B cell (primary cell): ENCODE data around the gene SUSD3. TPM values are rescaled to one million over a fixed set of nuclear protein-coding genes. Genes with fewer than 3 reads are reported as not detected.

Experiments
- ATAC-seq: fragments of 200-7000 bp; cut with Tn5 transposase; one replicate; pipeline ENCODE4 v1.10.0; 2021; ENCODE audit warnings: low read depth, mild to moderate bottlenecking, moderate number of reproducible peaks, moderate library complexity
- CTCF ChIA-PET: fragments of 350-600 bp; sonication (Branson Sonifier 250); formaldehyde crosslinking; loops from one replicate; lab custom pipeline; 2021; ENCODE audit warnings: antibody characterized with exemption, inconsistent platforms; lab: Charles Lee
- POLR2A ChIA-PET: fragments of 350-600 bp; sonication (Branson Sonifier 250); formaldehyde crosslinking; loops from one replicate; lab custom pipeline; 2021; ENCODE audit warnings: antibody characterized with exemption; lab: Charles Lee
- DNase-seq: peaks from one replicate; pipeline ENCODE4 v3.0.0; 2013
- H2AFZ ChIP-seq: 2 replicates; pipeline ENCODE4 v1.6.1; 2012; ENCODE audit warnings: mild to moderate bottlenecking, low read depth, low read length; ENCODE audit not compliant: insufficient read depth, poor library complexity, severe bottlenecking
- H3K27ac ChIP-seq, 2 donors: 1 replicate in 1 of 2; 2 replicates in 1 of 2; pipeline ENCODE4 v1.5.1; 2012 to 2013; ENCODE audit warnings: low read length in 2 of 2, mild to moderate bottlenecking in 2 of 2, moderate library complexity in 1 of 2
- H3K27me3 ChIP-seq, 4 experiments: fragments of 200-600 bp in 1 of 4; sonication (generic) in 1 of 4; replicated peaks in 1 of 4; 1 replicate in 2 of 4; 2 replicates in 2 of 4; pipeline versions ENCODE4 v1.6.1 to v1.7.0; 2013 to 2016; ENCODE audit warnings: low read length in 3 of 4, mild to moderate bottlenecking in 2 of 4, mixed read lengths in 1 of 4, moderate library complexity in 1 of 4; ENCODE audit not compliant: insufficient read depth in 4 of 4, control insufficient read depth in 3 of 4; ENCODE audit errors: control extremely low read depth in 1 of 4
- H3K36me3 ChIP-seq, 2 experiments: replicated peaks in 1 of 2; 1 replicate in 1 of 2; 2 replicates in 1 of 2; pipeline versions ENCODE4 v1.6.1 to v1.7.1; 2013; ENCODE audit warnings: low read length in 1 of 2; ENCODE audit not compliant: insufficient read depth in 2 of 2, control insufficient read depth in 1 of 2; ENCODE audit errors: control extremely low read depth in 1 of 2, extremely low read depth in 1 of 2
- H3K4me1 ChIP-seq, 2 donors: fragments of 200-600 bp in 1 of 2; sonication (generic) in 1 of 2; 1 replicate in 1 of 2; 2 replicates in 1 of 2; pipeline versions ENCODE4 v1.5.1 to v1.6.1; 2013 to 2017; ENCODE audit warnings: low read length in 2 of 2; ENCODE audit not compliant: control insufficient read depth in 2 of 2, insufficient read depth in 2 of 2
- H3K4me2 ChIP-seq: replicated peaks from 2 replicates; pipeline ENCODE3; 2012; ENCODE audit warnings: mild to moderate bottlenecking, low read depth, low read length; ENCODE audit not compliant: poor library complexity, severe bottlenecking
- H3K4me3 ChIP-seq, 5 experiments: fragments of 200-600 bp in 1 of 5; sonication (generic) in 1 of 5; 1 replicate in 3 of 5; 2 replicates in 2 of 5; pipeline versions ENCODE4 v1.5.1 to v1.7.0; 2011 to 2016; ENCODE audit warnings: low read length in 4 of 5, mild to moderate bottlenecking in 4 of 5, low read depth in 2 of 5, control low read depth in 1 of 5, moderate library complexity in 1 of 5; ENCODE audit not compliant: insufficient read depth in 1 of 5; ENCODE audit errors: control extremely low read depth in 1 of 5, extremely low read depth in 1 of 5
- H3K79me2 ChIP-seq: fragments of 200-600 bp; sonication (generic); one replicate; pipeline ENCODE4 v1.6.0; 2016; ENCODE audit warnings: low read length; ENCODE audit not compliant: control insufficient read depth, insufficient read depth
- H3K9ac ChIP-seq: fragments of 200-600 bp; sonication (generic); 2 replicates; pipeline ENCODE4 v1.6.1; 2017; ENCODE audit warnings: mild to moderate bottlenecking, low read length, moderate library complexity
- H3K9me3 ChIP-seq, 3 donors: one replicate each; pipeline versions ENCODE4 v1.6.1 to v1.7.1; 2013; ENCODE audit warnings: low read length in 2 of 3; ENCODE audit not compliant: control insufficient read depth in 2 of 3, insufficient read depth in 1 of 3; ENCODE audit errors: control extremely low read depth in 1 of 3
- H4K20me1 ChIP-seq: 2 replicates; pipeline ENCODE4 v1.6.0; 2012; ENCODE audit warnings: mild to moderate bottlenecking, low read length; ENCODE audit not compliant: insufficient read depth, control insufficient read depth, poor library complexity, severe bottlenecking
- H3K27ac Mint-ChIP-seq: one replicate; pipeline ENCODE4 v1.8.0; 2021; ENCODE audit warnings: mixed read lengths
- H3K27me3 Mint-ChIP-seq: one replicate; pipeline ENCODE4 v1.8.0; 2021; ENCODE audit warnings: mixed read lengths
- H3K4me1 Mint-ChIP-seq: one replicate; pipeline ENCODE4 v1.8.0; 2021; ENCODE audit warnings: mixed read lengths
- H3K4me3 Mint-ChIP-seq: one replicate; pipeline ENCODE4 v1.8.0; 2021; ENCODE audit warnings: mixed read lengths
- H3K9me3 Mint-ChIP-seq: one replicate; pipeline ENCODE4 v1.8.0; 2022; ENCODE audit warnings: mixed read lengths; ENCODE audit not compliant: insufficient read depth
- CTCF ChIP-seq: fragments of 200-600 bp; IDR thresholded peaks from one replicate; pipeline ENCODE4 v1.8.0; 2022; ENCODE audit warnings: antibody characterized with exemption, mild to moderate bottlenecking
- EZH2 ChIP-seq: IDR thresholded peaks from 2 replicates; pipeline ENCODE4 v1.6.1; 2012; ENCODE audit warnings: borderline replicate concordance, low read depth, mild to moderate bottlenecking, moderate library complexity, low read length; ENCODE audit not compliant: insufficient read depth, poor library complexity, severe bottlenecking
- WGBS: methylation state at CpG from one replicate; pipeline ENCODE4 v1.1.5; 2013; ENCODE audit warnings: missing lambda C conversion rate; ENCODE audit not compliant: insufficient coverage; 5-methylcytosine and 5-hydroxymethylcytosine counted together
- intact Hi-C: fragments of 100-400 bp; cut with micrococcal nuclease; formaldehyde crosslinking; loops from one replicate; pipeline ENCODE4 v1.10.0; 2022
- polyA plus RNA-seq: library from polyadenylated mRNA; depleted of rRNA; stranded (reverse); fragments of >200 nt; gene quantifications from 2 replicates; pipeline ENCODE4 v1.2.3, GENCODE V29; 2012
- total RNA-seq, 2 donors: library from RNA; stranded (reverse); fragments of 120-200 nt in 1 of 2; gene quantifications; 1 replicate in 1 of 2; 2 replicates in 1 of 2; pipeline versions ENCODE4 v1.2.3 to v1.2.4, GENCODE V29; 2013 to 2022

SUSD3 gene
- total and polyA plus RNA-seq, 2 donors (not counting 1 experiment from before 2014, with no cell fraction given), result 41.0 to 85.0 TPM

GRCh38 chr9:93093877-93094657, 35.6 kb downstream of the SUSD3 start:
- H3K4me1 Mint-ChIP-seq, result peaks cover 75% of the 10 kb centered on the region
- DNase-seq (peak; percentile 61), ATAC-seq (no peak)
- Histone ChIP-seq H4K20me1 (peaks cover under 1% of the 10 kb centered on the region), H3K27ac (peak overlapping the region; percentile 97 to 98), H3K79me2 (peaks cover 7% of the 10 kb centered on the region), H3K9ac (peak overlapping the region; percentile 81), H3K27me3 (no peaks in the 10 kb centered on the region), H2AFZ (no peak overlapping the region), H3K36me3 (no peaks in the 10 kb centered on the region), H3K4me3 (no peak overlapping the region), H3K4me2 (peak overlapping the region; percentile 90), H3K4me1 (peaks cover 72 to 74% of the 10 kb centered on the region in 2 donors), H3K9me3 (peaks cover 0 to 13% (median 0%) of the 10 kb centered on the region in 3 donors)
- H3K27ac Mint-ChIP-seq, result peak overlapping the region; percentile 95
- TF ChIP-seq CTCF (no peak), EZH2 (no peak)
- H3K4me3 Mint-ChIP-seq, result peak overlapping the region; percentile 82
- CTCF ChIA-PET, result interaction anchor here (0.8 to 4.7 kb wide), 6 partner anchors 13 to 137 kb away, joined by 3 to 25 read pairs (median 3); no protein-coding TSS in a partner anchor
- 54% methylated on average over 5 of the region's 7 CpGs for WGBS
- H3K27me3 Mint-ChIP-seq, result no peaks in the 10 kb centered on the region
- POLR2A ChIA-PET, result interaction anchor here (1.1 to 3.3 kb wide), 3 partner anchors 28 to 128 kb away, joined by 4 to 36 read pairs (median 31); no protein-coding TSS in a partner anchor
- H3K9me3 Mint-ChIP-seq, result peaks cover 5% of the 10 kb centered on the region
- intact Hi-C loops, result loop anchor here (2.0 to 10.0 kb wide), 2 partner anchors 979 to 1073 kb away; partner anchors contain the start of gene SPTLC1
